Fibroblast of peridontal ligament (primary cell): Measurements from ENCODE around the gene MYO1F.
"Not testable (repeated sequence)": the region's sequence is repeated elsewhere in the genome, so short reads cannot be mapped to it uniquely, and the experiment has no call there.

ENCODE experiments used
- DNase-seq: peaks from one replicate; pipeline ENCODE4 v3.0.0-alpha.2; 2010; ENCODE audit errors: extremely low read depth

Gene MYO1F

DNA sequence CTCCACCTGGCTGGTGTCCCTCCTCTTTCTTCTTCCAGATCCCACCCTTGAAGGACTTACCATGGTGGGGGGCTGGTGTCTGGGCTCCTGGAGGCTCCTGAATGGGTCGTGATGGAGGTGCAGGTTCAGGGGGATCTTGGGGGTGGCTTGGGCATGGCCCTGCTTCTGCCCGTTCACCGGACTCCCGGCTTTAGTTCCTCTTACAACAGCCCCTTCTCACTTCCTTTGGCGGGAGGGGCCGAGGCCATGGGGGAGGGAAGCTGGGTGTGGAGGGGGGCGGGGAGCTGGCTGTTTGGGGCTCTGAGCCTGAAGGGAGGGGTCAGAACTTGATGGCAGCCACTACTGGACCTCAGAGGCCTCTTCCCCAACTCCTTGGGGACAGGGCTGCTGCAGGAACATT, at the start of gene MYO1F:
Gene MYO1F, minus strand, starts transcription at position 196 of the 400 bp plus-strand sequence. Its CDS starts 133 bp downstream, at position 63.
- DNase-seq: no peak

DNA sequence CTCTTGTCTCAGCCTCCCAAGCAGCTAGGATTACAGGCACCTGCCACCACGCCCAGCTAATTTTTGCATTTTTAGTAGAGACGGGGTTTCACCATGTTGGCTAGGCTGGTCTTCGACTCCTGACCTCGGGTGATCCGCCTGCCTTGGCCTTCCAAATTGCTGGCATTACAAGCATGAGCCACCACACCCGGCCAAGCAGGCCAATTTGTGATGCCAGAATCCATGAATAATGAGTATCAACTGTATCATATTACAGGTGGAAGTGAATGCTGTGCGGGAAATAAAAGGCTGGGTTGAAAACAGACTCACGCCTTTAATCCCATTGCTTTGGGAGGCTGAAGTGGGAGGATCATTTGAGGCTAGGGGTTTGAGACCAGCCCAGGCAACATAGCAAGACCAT, 49.6 kb upstream of the MYO1F start:
- no peak for DNase-seq

DNA sequence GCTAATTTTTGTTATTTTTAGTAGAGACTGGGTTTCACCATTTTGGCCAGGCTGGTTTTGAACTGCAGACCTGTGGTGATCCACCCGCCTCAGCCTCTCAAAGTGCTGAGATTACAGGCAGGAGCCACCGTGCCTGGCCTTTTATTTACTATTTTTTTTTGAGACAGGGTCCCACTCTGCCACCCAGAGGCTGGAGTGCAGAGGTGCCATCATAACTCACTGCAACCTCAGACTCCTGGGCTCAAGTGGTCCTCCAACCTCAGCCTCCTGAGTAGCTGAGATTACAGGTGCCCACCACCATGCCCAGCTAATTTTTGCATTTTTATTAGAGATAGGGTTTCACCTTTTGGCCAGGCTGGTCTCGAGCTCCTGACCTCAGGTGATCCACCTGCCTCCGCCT, 45.6 kb upstream of the MYO1F start:
- DNase-seq: not testable (repeated sequence)

DNA sequence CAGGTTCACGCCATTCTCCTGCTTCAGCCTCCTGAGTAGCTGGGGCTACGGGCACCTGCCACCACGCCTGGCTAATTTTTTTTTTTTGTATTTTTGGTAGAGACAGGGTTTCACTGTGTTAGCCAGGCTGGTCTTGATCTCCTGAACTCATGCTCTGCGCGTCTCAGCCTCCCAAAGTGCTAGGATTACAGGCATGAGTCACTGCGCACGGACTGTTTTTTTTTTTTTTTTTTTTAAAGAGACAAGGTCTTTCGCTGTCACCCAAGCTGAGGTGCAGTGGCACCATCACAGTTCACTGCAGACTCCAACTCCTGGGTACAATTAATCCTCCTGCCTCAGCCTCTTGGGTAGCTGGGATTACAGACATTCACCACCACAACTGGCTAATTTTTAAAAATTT, 41.5 kb upstream of the MYO1F start:
- DNase-seq: no peak

DNA sequence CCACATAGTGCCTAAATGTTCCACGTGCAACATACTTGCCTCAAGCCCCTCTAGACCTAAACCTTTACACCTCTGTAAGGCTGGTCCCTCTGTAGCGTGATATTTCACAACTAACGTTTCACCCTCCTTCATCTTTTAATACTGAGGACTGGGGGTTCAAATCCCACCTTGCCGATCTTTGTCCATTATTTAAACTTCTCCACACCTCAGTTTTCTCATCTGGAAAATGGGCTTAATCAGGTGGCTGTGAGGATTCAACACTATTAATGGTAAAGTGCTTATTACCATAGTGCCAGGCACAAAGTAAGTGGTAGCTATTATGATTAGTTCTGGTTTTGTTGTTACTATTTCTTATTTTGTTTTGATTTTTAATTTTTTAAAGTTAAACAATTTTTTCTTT, 40.7 kb upstream of the MYO1F start:
- no peak for DNase-seq

DNA sequence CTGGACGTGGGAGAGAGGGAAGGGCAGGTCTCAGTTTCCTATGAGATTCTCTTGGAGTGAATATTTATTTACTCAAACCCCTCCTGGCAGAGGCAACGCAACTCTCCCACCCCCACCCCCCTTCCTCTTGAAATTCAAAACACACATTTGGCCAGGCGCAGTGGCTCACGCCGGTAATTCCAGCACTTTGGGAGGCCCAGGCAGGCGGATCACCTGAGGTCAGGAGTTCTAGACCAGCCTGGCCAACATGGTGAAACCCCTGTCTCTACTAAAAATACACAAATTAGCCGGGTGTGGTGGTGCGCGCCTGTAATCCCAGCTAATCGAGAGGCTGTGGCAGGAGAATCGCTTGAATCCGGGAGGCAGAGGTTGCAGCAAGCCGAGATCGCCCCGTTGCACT, 40.1 kb upstream of the MYO1F start:
- DNase-seq: not testable (repeated sequence)

DNA sequence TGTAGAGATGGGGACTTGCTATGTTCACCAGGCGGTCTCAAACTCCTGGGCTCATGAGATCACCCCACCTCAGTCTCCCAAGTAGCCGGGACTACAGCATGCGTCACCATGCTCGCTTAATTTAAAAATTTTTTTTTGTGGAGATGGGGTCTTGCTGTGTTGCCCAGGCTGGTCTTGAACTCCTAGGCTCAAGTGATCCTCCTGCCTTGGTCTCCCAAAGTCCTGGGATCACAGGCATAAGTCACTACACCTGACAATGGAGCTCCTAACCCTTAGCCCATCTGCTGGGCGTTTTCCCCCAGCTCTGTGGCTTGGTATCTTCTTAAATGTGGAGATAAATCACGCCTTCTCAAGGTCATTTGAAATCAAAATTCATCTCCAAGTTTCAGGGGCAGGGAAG, 39.6 kb upstream of the MYO1F start:
- DNase-seq: no peak

DNA sequence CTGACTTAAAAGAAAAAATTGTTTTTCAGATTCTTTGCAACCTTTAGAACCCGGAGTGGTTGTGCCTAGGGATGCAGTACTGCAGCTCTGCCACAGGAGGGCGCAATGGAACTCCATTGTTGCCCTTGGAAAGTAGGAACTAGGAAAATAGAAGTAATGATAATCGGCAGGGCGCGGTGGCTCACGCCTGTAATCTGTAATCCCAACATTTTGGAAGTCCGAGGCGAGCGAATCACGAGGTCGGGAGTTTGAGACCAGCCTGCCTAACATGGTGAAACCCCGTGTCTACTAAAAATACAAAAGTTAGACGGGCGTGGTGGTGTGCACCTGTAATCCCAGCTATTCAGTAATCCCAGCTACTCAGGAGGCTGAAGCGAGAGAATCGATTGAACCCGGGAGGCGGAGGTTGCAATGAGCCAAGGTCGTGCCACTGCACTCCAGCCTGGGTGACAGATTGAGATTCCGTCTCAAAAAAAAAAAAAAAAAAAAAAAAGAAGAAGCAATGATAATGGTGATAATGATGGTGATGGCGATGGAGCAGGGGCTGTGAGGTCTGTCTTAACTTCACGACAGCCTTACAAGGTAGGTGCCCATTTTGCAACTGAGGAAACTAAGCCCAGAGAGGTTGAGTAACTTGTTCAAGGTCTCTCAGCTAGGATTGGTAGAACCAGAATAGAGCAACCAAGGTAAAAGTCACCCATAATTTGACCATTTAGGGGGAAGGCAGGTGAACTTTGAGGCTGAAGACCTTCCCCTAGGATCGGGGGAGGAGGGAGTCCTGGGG, 38.8 kb upstream of the MYO1F start:
- DNase-seq: peak; percentile 23

DNA sequence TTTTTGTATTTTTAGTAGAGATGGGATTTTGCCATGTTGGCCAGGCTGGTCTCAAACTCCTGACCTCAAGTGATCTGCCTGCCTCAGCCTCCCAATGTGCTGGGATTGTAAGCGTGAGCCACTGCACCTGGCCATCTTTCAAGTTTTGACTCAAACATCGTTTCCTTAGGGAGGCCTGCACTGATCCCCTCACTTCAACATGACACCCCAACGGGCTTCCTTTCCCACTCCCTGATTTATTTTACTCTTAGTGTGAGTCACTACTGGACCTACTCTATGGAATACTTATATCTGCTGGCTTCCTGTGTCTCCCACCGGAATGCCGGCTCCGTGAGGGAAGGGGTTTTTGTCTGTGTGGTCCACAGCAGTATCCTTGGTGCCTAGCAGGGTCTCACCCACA, 37.8 kb upstream of the MYO1F start:
- no peak for DNase-seq

DNA sequence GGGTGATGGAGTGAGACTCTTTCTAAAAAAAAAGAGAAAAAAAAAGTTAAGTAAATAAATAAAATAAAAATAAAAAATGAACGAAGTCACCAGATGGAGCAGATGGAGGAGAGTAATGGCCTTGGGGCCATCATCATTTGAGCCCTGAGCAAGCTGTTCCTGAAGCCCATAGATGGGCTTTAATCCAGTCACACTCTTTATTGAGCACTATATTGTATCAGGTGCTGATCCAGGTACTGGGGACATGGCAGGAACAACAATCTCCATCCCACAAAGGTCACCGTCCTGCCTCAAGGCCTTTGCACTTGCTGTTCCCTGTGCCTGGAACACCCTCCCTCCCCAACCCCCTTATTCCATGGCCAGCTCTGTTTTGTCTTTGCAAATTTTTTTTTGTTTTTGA, 37.2 kb upstream of the MYO1F start:
- no peak for DNase-seq

DNA sequence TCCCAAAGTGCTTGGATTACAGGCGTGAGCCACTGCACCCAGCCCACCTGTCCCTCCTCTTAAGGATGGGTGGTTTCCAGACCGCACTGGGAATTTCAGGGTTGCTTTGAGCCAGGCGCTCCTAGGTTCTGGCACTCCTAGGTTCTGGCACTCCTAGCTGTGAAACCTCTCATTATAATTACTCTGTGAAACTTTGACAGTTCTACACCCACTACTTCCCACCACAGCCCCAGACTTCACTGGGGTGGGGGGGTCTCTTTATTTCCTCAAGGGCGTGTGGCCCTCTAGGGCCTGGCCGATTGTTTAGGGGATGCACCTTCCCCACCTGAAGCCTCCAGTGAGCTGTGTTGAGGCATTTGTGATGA, 35.5 kb upstream of the MYO1F start:
- DNase-seq: no peak

DNA sequence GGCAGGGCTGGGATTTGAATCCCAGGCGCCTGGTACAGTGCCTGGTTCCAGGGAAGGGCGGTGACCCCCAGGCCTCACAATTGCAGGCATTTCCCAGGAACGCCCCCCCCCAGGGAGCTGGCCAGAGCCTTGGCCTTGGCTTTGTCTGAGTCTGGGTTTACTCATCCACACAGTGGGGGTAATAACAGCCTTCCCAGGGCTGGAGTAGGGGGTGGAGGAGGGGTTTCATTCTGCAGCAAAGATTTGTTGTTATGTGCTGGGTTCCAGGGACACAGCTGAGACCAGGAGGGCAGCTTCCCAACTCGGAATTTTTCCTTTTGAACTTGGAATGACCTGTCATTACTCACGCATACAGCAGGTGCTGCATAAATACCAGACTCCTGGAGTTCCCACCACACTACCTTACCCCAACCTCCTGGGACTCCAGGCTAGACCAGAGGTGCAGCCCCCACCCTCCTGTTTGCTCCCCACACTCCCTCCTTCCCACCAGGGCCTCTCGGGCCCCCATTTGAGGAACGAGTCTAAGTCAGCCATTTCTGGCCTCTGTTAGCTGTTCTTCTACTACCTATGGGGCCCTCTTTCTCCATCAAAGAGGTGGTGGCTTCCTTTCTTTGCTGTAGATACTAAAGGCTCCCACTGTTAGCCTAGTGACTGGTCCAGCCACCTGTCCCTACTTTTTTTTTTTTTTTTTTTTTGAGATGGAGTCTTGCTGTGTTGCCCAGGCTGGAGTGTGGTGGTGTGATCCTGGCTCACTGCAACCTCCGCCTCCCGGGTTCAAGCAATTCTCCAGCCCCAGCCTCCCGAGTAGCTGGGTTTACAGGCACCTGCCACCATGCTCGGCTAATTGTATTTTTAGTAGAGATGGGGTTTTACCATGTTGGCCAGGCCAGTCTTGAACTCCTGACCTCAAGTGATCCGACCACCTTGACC, 34.9 kb upstream of the MYO1F start:
- DNase-seq: peak; percentile 18

DNA sequence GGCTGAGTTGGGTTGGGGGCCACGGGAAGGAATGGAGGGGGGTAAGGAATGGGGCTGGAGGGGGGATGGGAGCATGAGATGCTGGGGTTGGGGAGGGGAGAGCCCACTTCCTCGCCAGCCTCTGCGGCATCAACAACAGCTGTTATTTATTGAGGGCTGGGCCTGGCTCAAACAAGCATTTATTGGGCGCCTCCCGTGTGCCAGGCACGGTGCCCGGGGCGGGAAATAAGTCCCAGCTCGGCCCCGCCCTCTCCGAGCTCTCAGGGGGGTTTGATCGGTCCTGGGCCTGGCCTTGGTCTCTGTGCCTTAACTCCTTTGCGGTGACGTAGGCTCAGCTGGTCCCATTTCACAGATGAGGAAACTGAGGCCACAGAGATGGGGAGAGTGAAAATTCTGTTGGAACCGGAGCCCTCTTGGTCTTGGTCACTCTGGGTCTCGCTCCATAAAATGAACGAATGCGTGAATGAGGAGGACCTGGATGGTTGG, 34.2 kb upstream of the MYO1F start:
- DNase-seq: no peak

DNA sequence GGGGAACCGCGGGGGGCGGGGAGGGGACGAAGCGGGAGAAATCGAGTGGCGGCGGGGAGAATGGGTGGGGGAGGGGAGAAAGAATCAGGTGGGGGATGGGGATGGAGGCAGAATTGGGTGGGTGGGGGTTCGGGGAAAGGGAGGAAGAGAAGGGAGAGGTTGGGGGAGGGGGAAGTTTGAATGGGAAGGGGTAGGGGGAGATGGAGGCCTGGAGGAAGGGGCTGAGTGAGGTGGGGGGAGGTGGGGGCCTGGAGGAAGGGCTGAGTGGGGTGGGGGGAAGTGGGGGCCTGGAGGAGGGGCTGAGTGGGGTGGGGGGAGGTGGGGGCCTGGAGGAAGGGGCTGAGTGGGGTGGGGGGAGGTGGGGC, 33.7 kb upstream of the MYO1F start:
- DNase-seq: no peak

DNA sequence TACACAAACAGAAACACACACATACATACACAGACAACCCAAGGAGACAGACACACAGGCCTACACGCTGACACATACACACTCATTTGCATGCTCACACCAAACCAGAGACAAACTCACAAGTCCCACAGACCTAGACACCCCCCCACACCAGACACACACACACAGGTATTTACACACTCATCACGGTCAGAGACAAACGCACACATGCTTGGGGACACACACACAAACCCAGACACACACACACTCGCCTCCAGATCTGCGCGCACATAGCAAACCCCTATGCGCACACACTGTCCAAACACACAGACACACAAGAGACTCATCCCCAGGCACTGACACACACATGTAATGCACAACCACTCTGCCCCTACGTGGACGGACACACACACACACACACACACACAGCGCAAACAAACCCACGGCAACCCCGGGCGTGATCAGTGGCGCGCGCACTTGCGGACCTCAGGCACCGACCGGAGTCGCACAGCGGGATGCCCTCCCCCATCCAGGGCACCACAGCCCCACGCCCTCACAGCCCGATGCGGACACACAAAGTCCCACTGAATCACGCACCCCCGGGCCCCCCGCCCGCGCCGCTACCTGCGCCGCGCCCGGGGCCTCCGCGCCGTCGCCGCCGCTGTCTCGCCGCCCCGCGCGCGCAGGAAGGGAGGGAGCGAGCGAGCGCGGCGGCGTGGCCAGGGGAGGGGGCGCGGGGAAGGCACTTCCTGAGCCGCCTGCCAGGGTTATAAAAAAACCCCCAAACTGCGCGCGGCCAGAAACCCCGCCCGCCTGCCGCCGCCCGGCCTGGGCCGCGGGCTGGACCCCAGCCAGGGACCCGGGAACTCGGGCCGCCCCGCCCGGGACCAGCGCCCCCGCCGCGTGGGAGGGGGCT, 33.0 kb upstream of the MYO1F start, which contains the start of gene ADAMTS10:
Gene ADAMTS10, minus strand, starts transcription at position 675 of the 895 bp plus-strand sequence. CDS start 5,005 bp downstream, outside the sequence.
- no peak for DNase-seq

DNA sequence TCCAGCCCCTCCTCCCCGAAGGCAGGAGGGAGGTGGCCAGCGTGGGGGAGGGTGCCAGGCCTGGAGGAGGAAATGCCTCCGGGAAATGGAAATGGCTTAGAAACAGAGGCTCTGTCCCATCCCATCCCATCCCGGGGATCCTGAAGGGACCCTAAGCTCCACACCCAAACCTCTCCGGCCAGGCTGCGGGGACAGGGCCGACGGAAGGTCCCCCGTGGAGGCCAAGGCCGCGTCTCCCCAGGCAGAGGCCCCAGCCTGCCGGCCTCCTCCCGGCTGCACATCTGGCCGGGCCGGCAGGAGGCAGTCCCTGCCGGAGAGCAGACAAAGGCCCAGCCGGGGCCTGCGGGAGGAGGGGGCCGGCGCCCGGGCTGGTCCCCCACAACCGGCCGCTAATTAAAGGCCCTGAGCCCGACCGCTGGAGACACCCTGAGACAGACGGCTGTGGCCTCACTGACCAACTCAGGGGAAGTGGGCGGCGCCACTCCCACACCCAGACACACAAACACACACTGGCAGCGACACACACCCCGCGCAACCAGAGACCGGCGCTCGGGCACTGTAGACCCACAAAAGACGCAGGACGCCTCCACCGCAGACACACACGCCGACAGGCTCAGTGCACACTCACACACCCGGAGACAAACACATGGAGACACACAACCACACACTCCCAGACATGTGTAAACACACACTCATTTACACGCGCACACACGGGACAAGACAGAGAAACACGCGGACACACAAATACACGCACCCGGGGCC, 32.2 kb upstream of the MYO1F start:
- DNase-seq: peak; percentile 28

DNA sequence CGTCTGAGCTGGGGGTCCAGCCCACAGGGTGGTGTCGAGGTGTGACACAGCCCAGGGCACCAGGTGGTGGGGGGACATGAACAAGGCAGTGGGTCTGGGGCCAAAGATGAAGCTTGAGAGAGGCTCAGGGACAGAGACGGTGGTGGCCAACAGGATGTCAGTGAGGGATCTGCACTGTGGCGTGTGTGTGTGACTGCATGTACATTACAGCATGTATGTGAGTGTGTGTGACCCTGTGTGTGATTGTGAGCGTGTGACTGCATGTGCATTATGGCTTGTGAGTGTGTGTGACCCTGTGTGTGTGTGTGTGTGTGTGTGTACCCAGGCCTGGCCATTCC, 31.7 kb upstream of the MYO1F start:
- DNase-seq: no peak

DNA sequence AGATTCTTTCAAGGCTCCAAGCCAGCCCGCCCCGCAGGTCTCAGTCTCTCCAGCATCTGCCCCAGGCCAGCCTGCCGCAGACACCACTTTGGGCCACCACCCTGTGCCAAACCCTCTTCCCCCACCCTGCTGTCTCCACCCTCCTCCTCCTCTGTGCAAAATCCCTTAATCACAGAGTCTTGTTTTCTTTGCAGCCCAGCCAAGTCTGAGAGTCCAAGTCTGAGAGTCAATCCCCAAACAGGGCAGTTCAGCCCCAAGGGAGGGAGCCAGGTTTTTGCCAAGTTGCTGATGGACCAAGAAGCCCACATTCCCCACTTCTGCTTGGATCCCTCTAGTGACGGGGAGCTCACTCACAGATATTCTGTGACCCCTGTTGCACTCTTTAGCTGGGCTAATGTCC, 30.1 kb upstream of the MYO1F start:
- DNase-seq: peak; percentile 55

DNA sequence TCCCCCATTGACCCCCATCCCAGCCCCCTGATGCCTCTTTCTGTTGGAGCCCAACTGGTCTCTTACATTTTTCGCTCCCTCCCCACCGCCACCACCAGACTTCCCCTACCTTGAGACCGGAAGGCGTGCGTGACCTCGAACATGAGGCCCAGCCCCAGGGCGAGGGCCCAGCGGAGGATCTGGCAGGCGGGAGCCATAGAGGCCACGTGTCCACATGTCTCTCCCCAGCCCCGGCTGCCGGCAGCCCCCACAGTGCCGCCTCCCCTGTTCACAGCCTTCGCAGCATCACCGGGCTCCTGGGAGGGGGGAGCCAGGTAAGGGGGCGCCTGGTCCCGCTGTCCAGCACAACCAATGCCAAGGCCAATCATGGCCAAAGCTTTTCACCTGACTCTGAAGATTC, 28.3 kb upstream of the MYO1F start:
- no peak for DNase-seq

DNA sequence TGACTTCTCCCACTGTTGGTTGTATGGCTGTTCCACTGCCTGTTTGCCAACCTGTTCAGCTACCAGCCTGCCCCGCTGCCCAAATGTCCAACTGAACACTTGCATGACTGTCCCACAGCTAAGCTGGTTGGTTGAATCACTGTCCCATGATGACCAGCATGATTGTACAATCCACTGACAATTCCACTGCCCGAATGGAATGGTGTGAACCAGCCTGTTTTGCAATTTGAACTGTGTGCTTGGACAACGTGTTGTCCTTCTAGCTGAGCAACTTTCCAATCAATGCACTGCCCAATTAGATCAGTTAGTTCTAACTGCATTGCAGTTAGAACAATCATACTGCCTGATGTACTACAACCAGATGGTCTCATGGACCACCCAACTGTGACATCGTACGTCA, 24.6 kb upstream of the MYO1F start:
- DNase-seq: no peak

DNA sequence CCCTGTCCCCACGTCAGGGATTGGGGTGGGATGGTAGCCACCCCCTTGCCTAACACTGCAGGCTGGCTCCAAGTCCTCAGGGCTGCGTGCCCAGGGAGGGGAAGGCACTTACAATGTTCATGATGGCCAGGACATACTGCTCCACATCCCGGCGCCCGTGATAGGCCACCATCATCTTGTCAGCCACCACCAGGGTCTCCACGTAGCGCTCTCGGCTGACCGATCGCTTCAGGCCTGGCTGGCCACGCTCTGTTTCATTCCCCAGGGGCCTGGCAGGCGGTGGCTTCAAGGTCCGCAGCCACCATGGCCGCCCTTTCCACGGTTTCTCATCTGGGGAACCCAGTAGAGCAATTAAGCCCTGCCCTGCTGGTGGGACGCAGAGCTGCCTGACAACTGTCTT, 23.6 kb upstream of the MYO1F start:
- DNase-seq: no peak
